SK-N-MC (cell line): ENCODE measurements around the gene KPNA1.
"Not testable (repeated sequence)": the region's sequence is repeated elsewhere in the genome, so short reads cannot be mapped to it uniquely, and the experiment has no call there.

Experiments used
- DNase-seq: peaks from one replicate; pipeline ENCODE4 v3.0.0-alpha.2; 2011; ENCODE audit warnings: low read depth, low spot score
- H3K27ac ChIP-seq: fragments of 200-600 bp; sonication (generic); 2 replicates; pipeline ENCODE4 v1.5.1; 2016; ENCODE audit warnings: mixed run types
- H3K36me3 ChIP-seq: fragments of 200-600 bp; sonication (generic); 2 replicates; pipeline ENCODE4 v1.6.1; 2017; ENCODE audit warnings: antibody characterized with exemption, low read length, mixed read lengths; ENCODE audit not compliant: insufficient read depth
- H3K4me3 ChIP-seq: fragments of 200-600 bp; sonication (generic); 2 replicates; pipeline ENCODE4 v1.5.1; 2016
- H3K9ac ChIP-seq: fragments of 200-600 bp; sonication (generic); 2 replicates; pipeline ENCODE4 v1.8.0; 2017; ENCODE audit warnings: mixed run types, mixed read lengths; ENCODE audit not compliant: insufficient read length
- H3K9me3 ChIP-seq: fragments of 200-600 bp; sonication (generic); 2 replicates; pipeline ENCODE4 v1.6.1; 2017; ENCODE audit warnings: low read depth, mild to moderate bottlenecking, antibody characterized with exemption, low read length, moderate library complexity, mixed read lengths
- EZH2 ChIP-seq: fragments of 200-600 bp; sonication (generic); IDR thresholded peaks from one replicate; pipeline ENCODE4 v1.6.1; 2017; ENCODE audit warnings: antibody characterized with exemption
- FOXP2 ChIP-seq: optimal IDR thresholded peaks from 2 replicates; pipeline ENCODE3; 2011; ENCODE audit warnings: mild to moderate bottlenecking, moderate library complexity; ENCODE audit not compliant: insufficient read depth; ENCODE audit errors: extremely low read length, control extremely low read depth
- POLR2AphosphoS5 ChIP-seq: IDR thresholded peaks from 2 replicates; pipeline ENCODE4 v1.6.1; 2012; ENCODE audit warnings: mild to moderate bottlenecking, low read depth, low read length, borderline replicate concordance

The KPNA1 gene

GRCh38 chr3:122458992-122459391 lies 55.7 kb downstream of the KPNA1 start:
- H3K27ac ChIP-seq, result 0 out of 2 replicates have a peak overlapping the region, but pooled peaks have one; percentile 62
- H3K4me3 ChIP-seq, result no peak overlapping the region
- no peaks in the 10 kb centered on the region for H3K9me3 ChIP-seq
- peak; percentile 56 for DNase-seq
- H3K9ac ChIP-seq, result no peak overlapping the region
- no peak for TF ChIP-seq EZH2
- no peak for TF ChIP-seq POLR2AphosphoS5
- TF ChIP-seq FOXP2, result no peak
- H3K36me3 ChIP-seq, result peaks cover 83% of the 10 kb centered on the region

GRCh38 chr3:122457706-122458105 lies 57.0 kb downstream of the KPNA1 start:
- H3K9me3 ChIP-seq, result no peaks in the 10 kb centered on the region
- peak overlapping the region; percentile 38; the same call in 1 of the 2 replicates for H3K27ac ChIP-seq
- H3K4me3 ChIP-seq, result no peak overlapping the region
- DNase-seq, result no peak
- peak overlapping the region; percentile 13 for H3K9ac ChIP-seq
- H3K36me3 ChIP-seq, result peaks cover 84% of the 10 kb centered on the region
- TF ChIP-seq POLR2AphosphoS5 (no peak), EZH2 (no peak), FOXP2 (no peak)

DNA sequence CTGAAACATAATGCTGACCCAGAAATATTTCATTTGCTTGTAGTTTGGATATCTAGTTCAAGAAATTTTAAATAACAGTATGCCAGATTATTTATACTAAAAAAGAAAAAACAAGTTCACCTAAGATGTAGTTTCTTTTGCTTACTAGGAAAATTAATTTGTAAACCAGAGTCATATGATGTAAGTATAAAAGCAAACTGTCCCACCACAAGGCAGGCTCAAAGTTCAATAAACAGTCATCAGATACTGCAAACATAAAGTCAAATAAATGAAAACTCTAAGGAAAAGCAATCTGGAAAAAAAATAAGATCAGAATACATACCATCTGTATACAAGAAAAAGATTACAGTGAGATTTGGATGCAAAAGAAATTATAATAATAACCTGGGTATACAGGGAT lies 58.7 kb downstream of the KPNA1 start:
- TF ChIP-seq FOXP2, result no peak
- no peak for TF ChIP-seq POLR2AphosphoS5
- TF ChIP-seq EZH2, result no peak
- Histone ChIP-seq H3K9ac (no peak overlapping the region), H3K4me3 (no peak overlapping the region), H3K36me3 (peaks cover 82% of the 10 kb centered on the region), H3K27ac (no peak overlapping the region; the same call in 1 of the 2 replicates), H3K9me3 (no peaks in the 10 kb centered on the region)
- DNase-seq, result no peak

GRCh38 chr3:122451371-122451770 lies 63.4 kb downstream of the KPNA1 start:
- Histone ChIP-seq H3K4me3 (no peak overlapping the region), H3K9ac (no peak overlapping the region), H3K27ac (no peak overlapping the region), H3K9me3 (no peaks in the 10 kb centered on the region; the same call in 1 of the 2 replicates), H3K36me3 (peaks cover 77% of the 10 kb centered on the region)
- no peak for DNase-seq
- TF ChIP-seq POLR2AphosphoS5 (no peak), FOXP2 (no peak), EZH2 (no peak)

DNA sequence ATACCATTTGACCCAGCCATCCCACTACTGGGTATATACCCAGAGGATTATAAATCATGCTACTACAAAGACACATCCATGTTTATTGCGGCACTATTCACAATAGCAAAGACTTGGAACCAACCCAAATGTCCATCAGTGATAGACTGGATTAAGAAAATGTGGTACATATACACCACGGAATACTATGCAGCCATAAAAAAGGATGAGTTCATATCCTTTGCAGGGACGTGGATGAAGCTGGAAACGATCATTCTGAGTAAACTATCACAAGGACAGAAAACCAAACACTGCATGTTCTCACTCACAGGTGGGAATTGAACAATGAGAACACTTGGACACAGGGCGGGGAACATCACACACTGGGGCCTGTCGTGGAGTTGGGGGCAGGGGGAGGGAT lies 66.5 kb downstream of the KPNA1 start:
- not testable (repeated sequence) for H3K9me3 ChIP-seq, H3K27ac ChIP-seq, H3K4me3 ChIP-seq, H3K9ac ChIP-seq, DNase-seq
- peaks cover 76% of the 10 kb centered on the region for H3K36me3 ChIP-seq

DNA sequence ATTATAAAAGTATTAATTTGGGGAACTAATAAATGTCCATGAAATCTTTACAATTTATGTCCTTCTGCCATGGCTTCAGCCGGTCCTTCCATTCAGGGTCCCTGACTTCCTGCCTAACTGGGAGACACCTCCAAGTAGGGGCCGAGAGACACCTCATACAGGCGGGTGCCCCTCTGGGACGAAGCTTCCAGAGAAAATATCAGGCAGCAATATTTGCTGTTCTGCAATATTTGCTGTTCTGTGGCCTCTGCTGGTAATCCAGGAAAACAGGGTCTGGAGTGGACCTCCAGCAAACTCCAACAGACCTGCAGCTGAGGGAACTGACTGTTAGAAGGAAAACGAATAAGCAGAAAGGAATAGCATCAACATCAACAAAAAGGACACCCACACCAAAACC lies 70.2 kb downstream of the KPNA1 start:
- DNase-seq, H3K27ac ChIP-seq, H3K9ac ChIP-seq, H3K9me3 ChIP-seq, H3K4me3 ChIP-seq: not testable (repeated sequence)
- peaks cover 76% of the 10 kb centered on the region for H3K36me3 ChIP-seq

DNA sequence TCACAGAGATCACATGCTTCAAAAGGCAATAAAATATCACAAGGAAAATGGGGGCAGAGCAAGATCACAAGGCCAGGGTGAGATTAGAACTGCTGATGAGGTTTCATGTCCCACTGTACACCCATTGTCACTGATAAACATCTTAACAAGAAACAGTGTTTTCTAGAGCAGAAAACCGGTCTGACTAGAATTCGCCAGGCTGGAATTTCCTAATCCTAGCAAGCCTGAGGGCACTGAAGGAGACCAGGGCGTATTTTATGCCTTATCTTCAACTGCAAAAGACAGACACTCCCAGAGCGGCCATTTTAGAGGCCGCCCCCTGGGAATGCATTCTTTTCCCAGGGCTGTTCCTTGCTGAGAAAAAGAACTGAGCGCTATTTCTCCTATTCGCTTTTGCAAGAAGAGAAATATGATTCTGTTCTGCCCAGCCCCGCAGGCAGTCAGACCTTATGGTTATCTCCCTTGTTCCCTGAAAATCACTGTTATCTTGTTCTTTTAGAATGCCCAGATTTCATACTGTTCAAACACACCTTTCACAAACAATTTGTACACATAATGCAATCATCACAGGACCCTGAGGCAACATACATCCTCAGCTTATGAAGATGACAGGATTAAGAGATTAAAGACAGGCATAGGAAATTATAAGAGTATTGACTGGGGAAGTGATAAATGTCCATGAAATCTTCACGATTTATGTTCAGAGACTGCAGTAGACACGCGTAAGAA lies 70.8 kb downstream of the KPNA1 start:
- H3K4me3 ChIP-seq, H3K9ac ChIP-seq, H3K9me3 ChIP-seq, DNase-seq, H3K27ac ChIP-seq: not testable (repeated sequence)
- peaks cover 76% of the 10 kb centered on the region for H3K36me3 ChIP-seq

DNA sequence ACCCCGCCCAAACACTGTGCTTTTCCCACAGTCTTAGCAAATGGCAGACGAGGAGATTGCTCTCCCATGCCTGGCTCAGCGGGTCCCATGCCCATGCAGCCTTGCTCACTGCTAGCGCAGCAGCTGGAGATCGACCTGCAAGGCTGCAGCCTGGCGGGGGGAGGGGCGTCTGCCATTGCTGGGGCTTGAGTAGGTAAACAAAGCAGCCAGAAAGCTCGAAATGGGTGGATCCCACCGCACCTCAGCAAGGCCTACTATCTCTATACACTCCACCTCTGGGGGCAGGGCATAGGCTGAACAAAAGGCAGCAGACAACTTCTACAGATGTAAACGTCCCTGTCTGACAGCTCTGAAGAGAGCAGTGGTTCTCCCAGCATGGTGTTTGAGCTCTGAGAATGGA lies 71.6 kb downstream of the KPNA1 start:
- peaks cover 76% of the 10 kb centered on the region for H3K36me3 ChIP-seq
- no peak for TF ChIP-seq POLR2AphosphoS5
- TF ChIP-seq EZH2, result no peak
- TF ChIP-seq FOXP2, result no peak
- H3K27ac ChIP-seq, result no peak overlapping the region
- no peaks in the 10 kb centered on the region for H3K9me3 ChIP-seq
- H3K4me3 ChIP-seq, result no peak overlapping the region
- no peak for DNase-seq
- H3K9ac ChIP-seq, result no peak overlapping the region

DNA sequence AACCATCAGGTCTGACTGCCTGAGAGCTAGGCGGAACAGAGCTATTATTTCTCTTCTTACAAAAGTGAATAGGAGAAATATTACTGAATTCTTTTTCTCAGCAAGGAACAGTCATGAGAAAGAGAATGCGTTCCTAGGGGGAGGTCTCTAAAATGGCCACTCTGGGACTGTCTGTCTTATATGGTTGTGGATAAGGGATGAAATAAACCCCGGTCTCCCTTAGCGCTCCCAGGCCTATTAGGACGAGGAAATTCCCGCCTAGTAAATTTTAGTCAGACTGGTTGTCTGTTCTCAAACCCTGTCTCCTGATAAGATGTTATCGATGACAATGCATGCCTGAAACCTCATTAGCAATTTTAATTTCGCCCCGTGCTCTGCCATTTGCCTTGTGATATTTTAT lies 78.8 kb downstream of the KPNA1 start:
- no peaks in the 10 kb centered on the region for H3K9me3 ChIP-seq
- DNase-seq, result no peak
- TF ChIP-seq POLR2AphosphoS5, result no peak
- no peak for TF ChIP-seq FOXP2
- no peak for TF ChIP-seq EZH2
- H3K9ac ChIP-seq, result no peak overlapping the region
- no peak overlapping the region for H3K27ac ChIP-seq
- H3K36me3 ChIP-seq, result peaks cover 94% of the 10 kb centered on the region
- no peak overlapping the region for H3K4me3 ChIP-seq
